Lower lobe of right lung (tissue), 2 donors: ENCODE measurements around the gene DUSP16. TPM values are rescaled to one million over a fixed set of nuclear protein-coding genes. Genes with fewer than 3 reads are reported as not detected.

ENCODE experiments used
- ATAC-seq, 2 donors: fragments of 200-7000 bp; cut with Tn5 transposase; one replicate each; pipeline ENCODE4 v1.9.1; 2020 to 2022; ENCODE audit warnings: mild to moderate bottlenecking in 2 of 2, moderate library complexity in 2 of 2
- DNase-seq: peaks from one replicate; pipeline ENCODE4 v3.0.0-alpha.2; 2020
- H3K27ac ChIP-seq: fragments of 200-600 bp; one replicate; pipeline ENCODE4 v1.8.0; 2022
- H3K27me3 ChIP-seq: fragments of 200-600 bp; one replicate; pipeline ENCODE4 v1.8.0; 2022; ENCODE audit warnings: low read depth
- H3K36me3 ChIP-seq: fragments of 200-600 bp; one replicate; pipeline ENCODE4 v1.8.0; 2022; ENCODE audit warnings: mild to moderate bottlenecking
- H3K4me1 ChIP-seq: fragments of 200-600 bp; one replicate; pipeline ENCODE4 v1.8.0; 2022
- H3K4me3 ChIP-seq: fragments of 200-600 bp; one replicate; pipeline ENCODE4 v1.8.0; 2022; ENCODE audit warnings: mild to moderate bottlenecking
- H3K9me3 ChIP-seq: fragments of 200-600 bp; one replicate; pipeline ENCODE4 v1.8.0; 2022
- CTCF ChIP-seq: fragments of 200-600 bp; IDR thresholded peaks from one replicate; pipeline ENCODE4 v1.8.0; 2022; ENCODE audit warnings: antibody characterized with exemption, mild to moderate bottlenecking
- intact Hi-C: fragments of 100-400 bp; cut with DNase I; formaldehyde crosslinking; loops from one replicate; pipeline ENCODE4 v1.11.0; 2022
- total RNA-seq: library from RNA; stranded (reverse); fragmentation: NEBNext Ultra II Directional; extraction: Animal tissue kit (Norgen Biotek cat#: 25700); gene quantifications from one replicate; pipeline ENCODE4 v1.2.1, GENCODE V29; 2021
- donor health status: DM: no; HTN: yes; CAD: no; lungs with severe emphysema.

DUSP16 gene
- total RNA-seq, 1 donor from 2014 or later, result 44.0 TPM

GRCh38 chr12:12558291-12558690 is 4.4 kb downstream of the DUSP16 start:
- DNase-seq (no peak), ATAC-seq (no peak)
- intact Hi-C loops, result no loop called here
- Histone ChIP-seq H3K9me3 (no peaks in the 10 kb centered on the region), H3K36me3 (no peaks in the 10 kb centered on the region), H3K4me1 (peaks cover 21% of the 10 kb centered on the region), H3K27ac (no peak overlapping the region), H3K4me3 (peak overlapping the region; percentile 69), H3K27me3 (no peaks in the 10 kb centered on the region)
- no peak for TF ChIP-seq CTCF

GRCh38 chr12:12557733-12558132 is 4.9 kb downstream of the DUSP16 start:
- no peak for TF ChIP-seq CTCF
- no peak overlapping the region for H3K27ac ChIP-seq
- no peaks in the 10 kb centered on the region for H3K9me3 ChIP-seq
- H3K27me3 ChIP-seq, result no peaks in the 10 kb centered on the region
- H3K4me3 ChIP-seq, result no peak overlapping the region
- intact Hi-C loops, result no loop called here
- DNase-seq, result no peak
- no peaks in the 10 kb centered on the region for H3K36me3 ChIP-seq
- no peak for ATAC-seq
- peaks cover 17% of the 10 kb centered on the region for H3K4me1 ChIP-seq

- H3K27ac ChIP-seq, result no peak overlapping the region
- DNase-seq (no peak), ATAC-seq (no peak)
- H3K36me3 ChIP-seq, result no peaks in the 10 kb centered on the region
- H3K9me3 ChIP-seq, result no peaks in the 10 kb centered on the region
- H3K27me3 ChIP-seq, result no peaks in the 10 kb centered on the region
- no peak overlapping the region for H3K4me3 ChIP-seq
- no peak for TF ChIP-seq CTCF
- intact Hi-C loops, result no loop called here
- peaks cover 17% of the 10 kb centered on the region for H3K4me1 ChIP-seq
These were observed 7.0 kb downstream of the DUSP16 start for GRCh38 chr12:12555656-12556055.

GRCh38 chr12:12553208-12553785 is 9.4 kb downstream of the DUSP16 start:
- Histone ChIP-seq H3K4me3 (no peak overlapping the region), H3K27me3 (no peaks in the 10 kb centered on the region), H3K9me3 (no peaks in the 10 kb centered on the region), H3K36me3 (no peaks in the 10 kb centered on the region), H3K4me1 (no peaks in the 10 kb centered on the region), H3K27ac (no peak overlapping the region)
- DNase-seq (no peak), ATAC-seq (no peak)
- intact Hi-C loops, result no loop called here
- no peak for TF ChIP-seq CTCF

- Histone ChIP-seq H3K36me3 (no peaks in the 10 kb centered on the region), H3K4me1 (no peaks in the 10 kb centered on the region), H3K27me3 (no peaks in the 10 kb centered on the region), H3K27ac (no peak overlapping the region), H3K4me3 (no peak overlapping the region), H3K9me3 (no peaks in the 10 kb centered on the region)
- intact Hi-C loops, result no loop called here
- TF ChIP-seq CTCF, result no peak
- ATAC-seq (no peak), DNase-seq (no peak)
These were observed 11.5 kb downstream of the DUSP16 start for GRCh38 chr12:12551115-12551514.

GRCh38 chr12:12550277-12550676 is 12.4 kb downstream of the DUSP16 start:
- Histone ChIP-seq H3K9me3 (no peaks in the 10 kb centered on the region), H3K4me3 (no peak overlapping the region), H3K36me3 (no peaks in the 10 kb centered on the region), H3K27ac (no peak overlapping the region), H3K4me1 (no peaks in the 10 kb centered on the region), H3K27me3 (no peaks in the 10 kb centered on the region)
- DNase-seq (no peak), ATAC-seq (no peak)
- TF ChIP-seq CTCF, result no peak
- intact Hi-C loops, result no loop called here
